Ishikawa (cell line): ENCODE measurements around the gene EFNA5.

Source experiments
- CEBPB ChIP-seq: IDR thresholded peaks from 2 replicates; pipeline ENCODE4 v1.6.1; 2012
- CREB1 ChIP-seq: IDR thresholded peaks from 2 replicates; pipeline ENCODE4 v1.6.1; 2012; ENCODE audit warnings: low read depth
- EGR1 ChIP-seq: IDR thresholded peaks from 2 replicates; pipeline ENCODE4 v1.6.1; 2012
- EP300 ChIP-seq: IDR thresholded peaks from 2 replicates; pipeline ENCODE4 v1.6.1; 2012; ENCODE audit warnings: borderline replicate concordance
- FOXM1 ChIP-seq: IDR thresholded peaks from 2 replicates; pipeline ENCODE4 v1.6.1; 2012; ENCODE audit warnings: low read depth, borderline replicate concordance
- NFIC ChIP-seq: IDR thresholded peaks from 2 replicates; pipeline ENCODE4 v1.6.1; 2012
- RAD21 ChIP-seq: IDR thresholded peaks from 2 replicates; pipeline ENCODE4 v1.6.1; 2012; ENCODE audit warnings: low read depth
- TAF1 ChIP-seq: IDR thresholded peaks from 2 replicates; pipeline ENCODE4 v1.6.1; 2012; ENCODE audit warnings: low read depth, mild to moderate bottlenecking
- TCF12 ChIP-seq: IDR thresholded peaks from 2 replicates; pipeline ENCODE4 v1.6.1; 2012; ENCODE audit warnings: low read depth
- TEAD4 ChIP-seq: IDR thresholded peaks from 2 replicates; pipeline ENCODE4 v1.6.1; 2012
- YY1 ChIP-seq: IDR thresholded peaks from 2 replicates; pipeline ENCODE4 v1.6.1; 2012; ENCODE audit warnings: low read depth
- ZBTB7A ChIP-seq: IDR thresholded peaks from 2 replicates; pipeline ENCODE4 v1.6.1; 2012; ENCODE audit warnings: low read depth
- TF ChIP-seq, protein P1 (sequence below): IDR thresholded peaks from 2 replicates; pipeline ENCODE4 v1.6.1; 2012
- TF ChIP-seq, protein P2 (sequence below): IDR thresholded peaks from 2 replicates; pipeline ENCODE4 v1.6.1; 2012
- TF ChIP-seq, protein P3 (sequence below): IDR thresholded peaks from 2 replicates; pipeline ENCODE4 v1.6.1; 2012; ENCODE audit warnings: low read depth, mild to moderate bottlenecking

Gene EFNA5

GRCh38 chr5:107468276-107468675 lies 202.5 kb downstream of the EFNA5 start:
- TF ChIP-seq RAD21 = no peak
- TF ChIP-seq, protein P1, sequence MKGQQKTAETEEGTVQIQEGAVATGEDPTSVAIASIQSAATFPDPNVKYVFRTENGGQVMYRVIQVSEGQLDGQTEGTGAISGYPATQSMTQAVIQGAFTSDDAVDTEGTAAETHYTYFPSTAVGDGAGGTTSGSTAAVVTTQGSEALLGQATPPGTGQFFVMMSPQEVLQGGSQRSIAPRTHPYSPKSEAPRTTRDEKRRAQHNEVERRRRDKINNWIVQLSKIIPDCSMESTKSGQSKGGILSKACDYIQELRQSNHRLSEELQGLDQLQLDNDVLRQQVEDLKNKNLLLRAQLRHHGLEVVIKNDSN = no peak
- TF ChIP-seq, protein P2, sequence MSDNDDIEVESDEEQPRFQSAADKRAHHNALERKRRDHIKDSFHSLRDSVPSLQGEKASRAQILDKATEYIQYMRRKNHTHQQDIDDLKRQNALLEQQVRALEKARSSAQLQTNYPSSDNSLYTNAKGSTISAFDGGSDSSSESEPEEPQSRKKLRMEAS = no peak
- TF ChIP-seq EGR1 = no peak
- TF ChIP-seq TEAD4 = no peak
- no peak for TF ChIP-seq FOXM1
- TF ChIP-seq ZBTB7A = no peak
- TF ChIP-seq YY1 = no peak
- TF ChIP-seq, protein P3, sequence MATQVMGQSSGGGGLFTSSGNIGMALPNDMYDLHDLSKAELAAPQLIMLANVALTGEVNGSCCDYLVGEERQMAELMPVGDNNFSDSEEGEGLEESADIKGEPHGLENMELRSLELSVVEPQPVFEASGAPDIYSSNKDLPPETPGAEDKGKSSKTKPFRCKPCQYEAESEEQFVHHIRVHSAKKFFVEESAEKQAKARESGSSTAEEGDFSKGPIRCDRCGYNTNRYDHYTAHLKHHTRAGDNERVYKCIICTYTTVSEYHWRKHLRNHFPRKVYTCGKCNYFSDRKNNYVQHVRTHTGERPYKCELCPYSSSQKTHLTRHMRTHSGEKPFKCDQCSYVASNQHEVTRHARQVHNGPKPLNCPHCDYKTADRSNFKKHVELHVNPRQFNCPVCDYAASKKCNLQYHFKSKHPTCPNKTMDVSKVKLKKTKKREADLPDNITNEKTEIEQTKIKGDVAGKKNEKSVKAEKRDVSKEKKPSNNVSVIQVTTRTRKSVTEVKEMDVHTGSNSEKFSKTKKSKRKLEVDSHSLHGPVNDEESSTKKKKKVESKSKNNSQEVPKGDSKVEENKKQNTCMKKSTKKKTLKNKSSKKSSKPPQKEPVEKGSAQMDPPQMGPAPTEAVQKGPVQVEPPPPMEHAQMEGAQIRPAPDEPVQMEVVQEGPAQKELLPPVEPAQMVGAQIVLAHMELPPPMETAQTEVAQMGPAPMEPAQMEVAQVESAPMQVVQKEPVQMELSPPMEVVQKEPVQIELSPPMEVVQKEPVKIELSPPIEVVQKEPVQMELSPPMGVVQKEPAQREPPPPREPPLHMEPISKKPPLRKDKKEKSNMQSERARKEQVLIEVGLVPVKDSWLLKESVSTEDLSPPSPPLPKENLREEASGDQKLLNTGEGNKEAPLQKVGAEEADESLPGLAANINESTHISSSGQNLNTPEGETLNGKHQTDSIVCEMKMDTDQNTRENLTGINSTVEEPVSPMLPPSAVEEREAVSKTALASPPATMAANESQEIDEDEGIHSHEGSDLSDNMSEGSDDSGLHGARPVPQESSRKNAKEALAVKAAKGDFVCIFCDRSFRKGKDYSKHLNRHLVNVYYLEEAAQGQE = no peak
- no peak for TF ChIP-seq NFIC
- no peak for TF ChIP-seq TCF12

DNA sequence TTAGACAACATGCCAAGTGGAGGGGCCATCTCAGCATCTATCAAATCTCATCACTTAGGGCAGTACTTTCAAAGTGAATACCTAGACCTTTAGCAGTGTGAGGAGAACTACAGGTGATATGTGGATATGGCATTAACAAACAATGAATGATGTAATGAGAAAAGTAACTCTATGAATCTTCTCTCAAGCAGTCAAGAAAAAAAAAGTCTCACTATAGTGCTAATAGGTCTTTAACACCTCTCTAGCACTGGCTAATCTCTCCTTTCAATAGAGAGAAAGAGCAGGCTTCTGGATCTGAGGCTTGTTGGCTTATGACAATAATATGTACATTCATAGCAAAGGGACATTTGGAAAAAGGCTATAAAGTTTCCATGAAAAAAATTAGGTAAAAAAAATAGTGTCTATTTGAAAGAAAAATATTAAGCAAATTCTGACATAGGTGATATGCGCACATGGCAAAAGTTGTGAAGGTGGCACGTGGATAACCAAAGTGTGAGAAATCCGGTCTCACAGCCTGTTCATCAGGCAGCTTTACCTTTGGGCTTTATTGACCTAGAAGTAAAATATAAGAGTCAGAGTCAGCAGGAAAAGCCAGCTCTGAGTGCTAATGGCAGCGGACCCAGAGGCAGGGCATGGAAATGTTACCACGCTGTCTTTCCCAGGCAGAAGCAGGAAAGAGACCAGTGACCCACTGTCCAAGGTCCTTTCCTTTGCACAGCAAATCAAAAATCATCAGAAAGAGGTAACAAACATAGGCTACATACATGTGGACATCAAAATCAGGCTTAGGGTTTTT lies 203.4 kb downstream of the EFNA5 start:
- TF ChIP-seq YY1 (no peak), FOXM1 (no peak)
- TF ChIP-seq, protein P3 = peak; percentile 53; the same call in 1 of the 2 replicates
- TF ChIP-seq, protein P1 = no peak

DNA sequence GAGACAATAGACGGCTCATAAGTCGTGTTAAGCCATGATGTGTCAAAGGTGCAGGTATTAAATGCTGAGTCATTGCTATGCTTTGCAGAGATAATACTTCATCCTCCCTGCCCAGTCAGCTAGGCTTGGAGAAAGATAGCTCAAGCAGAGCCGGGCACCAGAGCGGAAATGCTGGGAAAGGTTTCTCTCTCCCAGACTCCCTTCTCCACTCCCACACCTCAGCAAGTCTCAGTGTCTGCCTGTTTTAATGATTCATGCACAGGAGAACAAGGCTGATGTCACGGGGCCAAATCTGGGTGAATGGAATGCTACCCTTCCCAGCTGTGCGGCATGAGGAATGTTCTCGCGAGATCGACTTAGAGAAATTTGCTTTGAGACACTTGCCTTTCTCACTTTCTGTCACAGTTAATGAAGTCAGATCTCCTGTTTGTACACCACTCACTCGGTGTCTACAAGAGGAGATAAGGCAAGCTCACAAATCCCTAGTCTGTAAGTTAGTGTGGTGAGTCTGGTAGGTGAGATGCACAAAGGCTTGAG lies 204.4 kb downstream of the EFNA5 start:
- TF ChIP-seq CREB1 (no peak), FOXM1 (no peak), YY1 (no peak), CEBPB (no peak), EP300 (peak; percentile 45; the same call in 1 of the 2 replicates), NFIC (0 out of 2 replicates have a peak, but pooled peaks have one; percentile 37), EGR1 (no peak), RAD21 (0 out of 2 replicates have a peak, but pooled peaks have one; percentile 16), TCF12 (no peak; the same call in 1 of the 2 replicates), TEAD4 (peak; percentile 73), ZBTB7A (no peak)
- TF ChIP-seq, protein P2 = peak; percentile 20; the same call in 1 of the 2 replicates
- TF ChIP-seq, protein P3 = no peak
- TF ChIP-seq, protein P1 = peak; percentile 41; the same call in 1 of the 2 replicates

DNA sequence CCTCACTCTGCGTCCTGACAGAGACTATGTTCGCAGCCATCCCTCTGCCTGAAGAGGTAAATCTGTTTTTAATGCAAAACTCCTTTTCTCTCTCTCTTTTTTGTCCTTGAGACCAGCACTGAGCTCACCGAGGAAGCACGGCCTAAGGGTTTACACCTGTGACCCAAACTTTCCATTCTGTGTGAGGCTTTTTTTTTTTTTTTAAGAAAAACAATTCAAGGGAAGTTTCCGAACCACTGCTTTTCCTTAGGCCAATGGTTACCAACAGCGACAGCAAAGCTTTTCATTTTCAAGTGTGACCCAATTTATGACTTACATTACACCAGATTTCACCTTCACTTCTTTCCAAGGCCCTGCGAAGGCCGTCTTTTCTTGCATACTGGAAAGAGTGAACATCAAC lies 205.9 kb downstream of the EFNA5 start:
- TF ChIP-seq YY1 = no peak
- TF ChIP-seq, protein P3 = no peak
- TF ChIP-seq, protein P2 = no peak
- no peak for TF ChIP-seq TAF1
- no peak for TF ChIP-seq EGR1
- TF ChIP-seq RAD21 = no peak
- TF ChIP-seq TCF12 = no peak
- no peak for TF ChIP-seq ZBTB7A
- no peak for TF ChIP-seq NFIC
- TF ChIP-seq EP300 = no peak
- no peak for TF ChIP-seq CREB1
- no peak for TF ChIP-seq TEAD4
- no peak for TF ChIP-seq FOXM1
- TF ChIP-seq CEBPB = no peak
- TF ChIP-seq, protein P1 = no peak
